Measurements from ENCODE around the gene RNF213. TPM values are rescaled to one million over a fixed set of nuclear protein-coding genes. Genes with fewer than 3 reads are reported as not detected.

RNF213 gene
- total and polyA plus RNA-seq, 2 donors (not counting 1 experiment from before 2014, with no cell fraction given) = 36.8 to 245 TPM

- Histone ChIP-seq H3K79me2 (ENCODE audit: control insufficient read depth, insufficient read depth, low read length) (peaks cover 24% of the 10 kb centered on the region), H3K27me3 (ENCODE audit: control insufficient read depth, insufficient read depth, low read length) (no peaks in the 10 kb centered on the region), H3K9ac (ENCODE audit: insufficient read depth, low read length) (no peak overlapping the region), H3K9me3 (ENCODE audit: control insufficient read depth, insufficient read depth, low read depth, low read length) (no peaks in the 10 kb centered on the region), H3K4me2 (ENCODE audit: extremely low read depth, insufficient read depth, low read length) (no peak overlapping the region), H3K27ac (ENCODE audit: insufficient read depth, low read length) (no peak overlapping the region), H3K4me1 (ENCODE audit: control insufficient read depth, extremely low read depth, insufficient read depth, low read length) (peaks cover 8% of the 10 kb centered on the region), H4K20me1 (ENCODE audit: control insufficient read depth, extremely low read depth, insufficient read depth, low read length) (no peaks in the 10 kb centered on the region), H3K36me3 (ENCODE audit: control insufficient read depth, insufficient read depth, low read length) (peaks cover 13% of the 10 kb centered on the region), H2AFZ (ENCODE audit: low read length) (no peak overlapping the region), H3K4me3 (replicated peaks in 1 of 4; ENCODE audit: control extremely low read depth in 1 of 4, insufficient read depth in 1 of 4, low read depth in 3 of 4, low read length in 4 of 4) (no peak overlapping the region)
- DNase-seq (ENCODE audit: low read depth in 2 of 2) = no peak
- no peak for TF ChIP-seq EZH2 (IDR thresholded peaks at IDR 0.05; ENCODE audit: low read length, missing control alignments)
- no peak for TF ChIP-seq CTCF (conservative IDR thresholded peaks at IDR 0.05 in 1 of 2, IDR thresholded peaks at IDR 0.05 in 1 of 2; ENCODE audit: low read depth in 1 of 2, low read length in 2 of 2)
These were observed 7.8 kb downstream of the RNF213 start for GRCh38 chr17:80268427-80268826.

- Histone ChIP-seq H3K9ac (ENCODE audit: insufficient read depth, low read length) (no peak overlapping the region), H3K4me2 (ENCODE audit: extremely low read depth, insufficient read depth, low read length) (no peak overlapping the region), H3K27ac (ENCODE audit: insufficient read depth, low read length) (no peak overlapping the region), H3K9me3 (ENCODE audit: control insufficient read depth, insufficient read depth, low read depth, low read length) (no peaks in the 10 kb centered on the region), H4K20me1 (ENCODE audit: control insufficient read depth, extremely low read depth, insufficient read depth, low read length) (no peaks in the 10 kb centered on the region), H3K4me1 (ENCODE audit: control insufficient read depth, extremely low read depth, insufficient read depth, low read length) (peaks cover 3% of the 10 kb centered on the region), H2AFZ (ENCODE audit: low read length) (no peak overlapping the region), H3K36me3 (ENCODE audit: control insufficient read depth, insufficient read depth, low read length) (peaks cover 17% of the 10 kb centered on the region), H3K79me2 (ENCODE audit: control insufficient read depth, insufficient read depth, low read length) (peaks cover 16% of the 10 kb centered on the region), H3K27me3 (ENCODE audit: control insufficient read depth, insufficient read depth, low read length) (no peaks in the 10 kb centered on the region), H3K4me3 (replicated peaks in 1 of 4; ENCODE audit: control extremely low read depth in 1 of 4, insufficient read depth in 1 of 4, low read depth in 3 of 4, low read length in 4 of 4) (no peak overlapping the region)
- DNase-seq (ENCODE audit: low read depth in 2 of 2) = no peak
- TF ChIP-seq CTCF (conservative IDR thresholded peaks at IDR 0.05 in 1 of 2, IDR thresholded peaks at IDR 0.05 in 1 of 2; ENCODE audit: low read depth in 1 of 2, low read length in 2 of 2) = no peak
- TF ChIP-seq EZH2 (IDR thresholded peaks at IDR 0.05; ENCODE audit: low read length, missing control alignments) = no peak
These were observed 8.8 kb downstream of the RNF213 start for GRCh38 chr17:80269405-80269807.

GRCh38 chr17:80270104-80270503, 9.5 kb downstream of the RNF213 start:
- TF ChIP-seq CTCF (conservative IDR thresholded peaks at IDR 0.05 in 1 of 2, IDR thresholded peaks at IDR 0.05 in 1 of 2; ENCODE audit: low read depth in 1 of 2, low read length in 2 of 2) (no peak), EZH2 (IDR thresholded peaks at IDR 0.05; ENCODE audit: low read length, missing control alignments) (no peak)
- no peaks in the 10 kb centered on the region for H3K27me3 ChIP-seq (ENCODE audit: control insufficient read depth, insufficient read depth, low read length)
- H3K36me3 ChIP-seq (ENCODE audit: control insufficient read depth, insufficient read depth, low read length) = peaks cover 17% of the 10 kb centered on the region
- H2AFZ ChIP-seq (ENCODE audit: low read length) = no peak overlapping the region
- no peak overlapping the region for H3K4me2 ChIP-seq (ENCODE audit: extremely low read depth, insufficient read depth, low read length)
- H3K27ac ChIP-seq (ENCODE audit: insufficient read depth, low read length) = no peak overlapping the region
- no peaks in the 10 kb centered on the region for H4K20me1 ChIP-seq (ENCODE audit: control insufficient read depth, extremely low read depth, insufficient read depth, low read length)
- H3K79me2 ChIP-seq (ENCODE audit: control insufficient read depth, insufficient read depth, low read length) = peaks cover 14% of the 10 kb centered on the region
- H3K9me3 ChIP-seq (ENCODE audit: control insufficient read depth, insufficient read depth, low read depth, low read length) = no peaks in the 10 kb centered on the region
- H3K4me3 ChIP-seq (replicated peaks in 1 of 4; ENCODE audit: control extremely low read depth in 1 of 4, insufficient read depth in 1 of 4, low read depth in 3 of 4, low read length in 4 of 4) = no peak overlapping the region
- H3K4me1 ChIP-seq (ENCODE audit: control insufficient read depth, extremely low read depth, insufficient read depth, low read length) = no peaks in the 10 kb centered on the region
- H3K9ac ChIP-seq (ENCODE audit: insufficient read depth, low read length) = no peak overlapping the region
- DNase-seq (ENCODE audit: low read depth in 2 of 2) = no peak

Data from fibroblast of lung (primary cell).